GM23248 (cell line): ENCODE measurements around the gene FAM187B. TPM values are rescaled to one million over a fixed set of nuclear protein-coding genes. Genes with fewer than 3 reads are reported as not detected.

Experiments
- DNase-seq: peaks from one replicate; pipeline ENCODE4 v3.0.0-alpha.2; 2015
- H2AFZ ChIP-seq: fragments of 200-600 bp; sonication (generic); 2 replicates; pipeline ENCODE4 v1.6.1; 2016; ENCODE audit warnings: antibody characterized with exemption
- H3F3A ChIP-seq: fragments of 200-600 bp; sonication (generic); 2 replicates; pipeline ENCODE4 v1.6.1; 2016; ENCODE audit warnings: mild to moderate bottlenecking, antibody characterized with exemption, mixed run types; ENCODE audit not compliant: insufficient read depth
- H3K27ac ChIP-seq: fragments of 200-600 bp; sonication (generic); 2 replicates; pipeline ENCODE4 v1.5.1; 2016; ENCODE audit warnings: mild to moderate bottlenecking
- H3K27me3 ChIP-seq: fragments of 200-600 bp; sonication (generic); replicated peaks from 2 replicates; pipeline ENCODE4 v1.6.1; 2016; ENCODE audit warnings: mild to moderate bottlenecking; ENCODE audit not compliant: insufficient read depth
- H3K36me3 ChIP-seq: fragments of 200-600 bp; sonication (generic); 2 replicates; pipeline ENCODE4 v1.6.1; 2016; ENCODE audit warnings: low read depth, mild to moderate bottlenecking
- H3K4me1 ChIP-seq: fragments of 200-600 bp; sonication (generic); 2 replicates; pipeline ENCODE4 v1.6.1; 2016; ENCODE audit warnings: mild to moderate bottlenecking; ENCODE audit not compliant: insufficient read depth
- H3K4me2 ChIP-seq: fragments of 200-600 bp; sonication (generic); one replicate; pipeline ENCODE4 v1.6.1; 2016; ENCODE audit warnings: mild to moderate bottlenecking; ENCODE audit not compliant: unreplicated experiment
- H3K4me3 ChIP-seq: fragments of 200-600 bp; sonication (generic); 2 replicates; pipeline ENCODE4 v1.5.1; 2016; ENCODE audit warnings: mild to moderate bottlenecking
- H3K79me2 ChIP-seq: fragments of 200-600 bp; sonication (generic); 2 replicates; pipeline ENCODE4 v1.6.1; 2016; ENCODE audit warnings: mild to moderate bottlenecking; ENCODE audit not compliant: insufficient read depth
- H3K9ac ChIP-seq: fragments of 200-600 bp; sonication (generic); 2 replicates; pipeline ENCODE4 v1.6.1; 2016; ENCODE audit warnings: mild to moderate bottlenecking
- H3K9me2 ChIP-seq: fragments of 200-600 bp; sonication (generic); 2 replicates; pipeline ENCODE4 v1.6.1; 2016; ENCODE audit warnings: mixed run types, mild to moderate bottlenecking, moderate library complexity; ENCODE audit not compliant: insufficient read depth
- H3K9me3 ChIP-seq: fragments of 200-600 bp; sonication (generic); one replicate; pipeline ENCODE4 v1.6.1; 2017; ENCODE audit warnings: low read depth
- H4K20me1 ChIP-seq: fragments of 200-600 bp; sonication (generic); 2 replicates; pipeline ENCODE4 v1.6.0; 2016; ENCODE audit not compliant: insufficient read depth
- EZH2 ChIP-seq: fragments of 200-600 bp; sonication (generic); IDR thresholded peaks from 2 replicates; pipeline ENCODE4 v1.6.1; 2018; ENCODE audit warnings: antibody characterized with exemption, mild to moderate bottlenecking; ENCODE audit not compliant: insufficient read depth, poor library complexity, severe bottlenecking
- EZH2phosphoT487 ChIP-seq: fragments of 200-600 bp; sonication (generic); IDR thresholded peaks from 2 replicates; pipeline ENCODE4 v1.6.1; 2018; ENCODE audit warnings: antibody characterized with exemption, moderate library complexity, mild to moderate bottlenecking, low read depth; ENCODE audit not compliant: insufficient read depth
- WGBS, 2 experiments: methylation state at CpG; one replicate each; pipeline ENCODE4 v1.1.6; 2015 to 2017; ENCODE audit warnings: low lambda C conversion rate in 2 of 2, low coverage in 1 of 2; ENCODE audit errors: missing lambda C conversion rate in 2 of 2; 5-methylcytosine and 5-hydroxymethylcytosine counted together
- in situ Hi-C: fragments of 300-500 bp; cut with MboI; formaldehyde crosslinking; loops from 2 replicates; pipeline ENCODE4 v1.15.0; 2020
- polyA plus RNA-seq: library from polyadenylated mRNA; unstranded; fragments of >200 nt; fragmentation: Nextera tagmentation; extraction: Ambion mirVana; gene quantifications from 2 replicates; pipeline ENCODE4 v1.2.1, GENCODE V29; 2016
- total RNA-seq: library from RNA; depleted of rRNA; stranded (reverse); fragments of >200 nt; shearing (Covaris generic); gene quantifications from 2 replicates; pipeline ENCODE4 v1.2.3, GENCODE V29; 2014

FAM187B gene
- total and polyA plus RNA-seq, 2 experiments from 2014 or later, result not detected

DNA sequence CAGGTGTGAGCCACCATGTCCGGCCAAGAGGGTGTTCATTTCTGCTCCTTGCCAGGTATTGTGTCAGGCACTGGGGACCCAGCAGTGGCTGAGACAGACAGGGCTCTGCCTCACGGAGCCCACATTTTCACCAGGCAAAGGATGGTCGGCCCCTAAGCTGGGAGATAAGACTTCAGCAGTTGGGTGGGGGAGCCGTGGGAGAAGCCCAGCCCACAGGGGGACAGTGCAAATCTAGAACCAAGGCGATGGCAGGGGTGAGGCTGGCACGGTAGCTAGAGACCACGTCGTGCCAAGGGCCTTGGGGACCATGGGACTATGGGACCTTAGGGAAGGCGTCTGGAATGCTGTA is 28.5 kb upstream of the FAM187B start:
- Histone ChIP-seq H3K79me2 (no peaks in the 10 kb centered on the region), H3K9me2 (no peaks in the 10 kb centered on the region), H3K4me1 (no peaks in the 10 kb centered on the region), H3K36me3 (no peaks in the 10 kb centered on the region), H3K4me2 (no peak overlapping the region), H2AFZ (no peak overlapping the region), H3F3A (no peaks in the 10 kb centered on the region), H3K4me3 (no peak overlapping the region), H3K27me3 (0 out of 2 replicates have a peak, but pooled peaks cover 3% of the 10 kb centered on the region), H3K9ac (no peak overlapping the region), H3K9me3 (no peaks in the 10 kb centered on the region), H3K27ac (no peak overlapping the region), H4K20me1 (no peaks in the 10 kb centered on the region)
- TF ChIP-seq EZH2 (no peak), EZH2phosphoT487 (no peak)
- 48 to 51% methylated on average over 9 of the region's 9 CpGs for WGBS, 2 experiments
- no peak for DNase-seq
- in situ Hi-C loops, result no loop called here

DNA sequence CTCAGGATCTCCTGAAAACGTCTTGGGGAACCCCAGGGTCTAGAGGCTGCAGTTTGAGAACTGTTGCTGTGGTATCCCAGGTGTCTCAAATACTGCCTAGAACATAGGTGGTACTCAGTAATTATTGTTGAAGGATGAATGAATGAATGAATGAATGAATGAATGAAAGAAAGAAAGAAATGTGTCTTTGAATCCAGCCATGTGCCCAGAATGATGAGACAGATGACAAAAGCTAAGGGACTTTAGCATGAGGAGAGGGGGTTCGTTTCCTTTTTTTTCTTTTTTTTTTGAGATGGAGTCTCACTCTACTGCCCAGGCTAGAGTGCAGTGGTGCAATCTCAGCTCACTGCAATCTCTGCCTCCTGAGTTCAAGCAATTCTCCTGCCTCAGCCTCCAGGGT is 28.0 kb upstream of the FAM187B start:
- Histone ChIP-seq H3K4me1 (no peaks in the 10 kb centered on the region), H3K9me2 (no peaks in the 10 kb centered on the region), H4K20me1 (no peaks in the 10 kb centered on the region), H3K27me3 (0 out of 2 replicates have a peak, but pooled peaks cover 3% of the 10 kb centered on the region), H3K9me3 (no peaks in the 10 kb centered on the region), H3K9ac (no peak overlapping the region), H3K4me2 (no peak overlapping the region), H3K79me2 (no peaks in the 10 kb centered on the region), H2AFZ (no peak overlapping the region), H3K4me3 (no peak overlapping the region), H3K36me3 (no peaks in the 10 kb centered on the region), H3K27ac (no peak overlapping the region), H3F3A (no peaks in the 10 kb centered on the region)
- 10 to 12% methylated on average over 2 of the region's 2 CpGs for WGBS, 2 experiments
- no peak for DNase-seq
- TF ChIP-seq EZH2phosphoT487 (no peak), EZH2 (no peak)
- in situ Hi-C loops, result no loop called here

DNA sequence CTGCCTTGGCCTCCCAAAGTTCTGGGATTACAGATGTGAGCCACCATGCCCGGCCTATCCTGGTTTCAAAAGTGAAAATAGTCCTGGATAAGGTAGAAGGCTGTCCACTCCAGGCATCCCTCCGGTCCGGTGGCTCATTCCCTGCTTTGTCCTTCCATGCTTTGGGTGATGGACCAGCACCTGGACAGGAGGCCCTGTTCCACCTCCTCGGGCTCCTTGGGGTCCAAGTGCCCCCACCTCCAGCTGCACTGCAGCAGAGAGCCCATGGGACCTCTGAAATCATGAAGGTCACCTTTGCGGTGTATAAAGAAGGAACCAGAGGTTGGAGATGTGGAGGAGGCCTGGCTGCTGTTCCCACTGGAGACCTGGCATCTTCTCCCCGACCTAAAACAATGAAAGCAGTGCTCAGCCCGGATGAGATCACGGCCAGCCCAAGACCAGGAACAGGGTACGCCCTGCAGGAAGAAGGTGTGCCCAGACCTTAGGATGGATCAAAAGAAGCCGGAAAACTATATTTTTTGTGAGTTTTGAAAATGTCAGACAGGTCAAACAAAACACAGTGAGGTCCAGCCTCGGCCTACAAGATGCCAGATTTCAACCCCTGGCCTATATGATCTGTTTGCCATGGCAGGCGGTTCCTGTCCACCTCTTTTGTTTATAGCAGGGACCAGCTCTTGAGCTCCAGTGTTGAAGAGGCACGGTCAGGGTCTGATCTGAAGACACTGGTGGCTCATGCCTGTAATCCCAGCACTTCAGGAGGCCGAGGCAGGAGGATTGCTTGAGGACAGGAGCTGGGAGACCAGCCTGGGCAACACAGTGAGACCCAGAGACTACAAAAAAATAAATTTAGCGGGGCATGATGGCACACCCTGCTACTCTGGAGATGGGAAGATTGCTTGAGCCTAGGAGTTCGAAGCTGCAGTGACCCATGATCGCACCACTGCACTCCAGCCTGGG is 26.1 kb upstream of the FAM187B start:
- no peak for TF ChIP-seq EZH2
- TF ChIP-seq EZH2phosphoT487, result no peak
- Histone ChIP-seq H3K9me3 (no peaks in the 10 kb centered on the region), H3K4me1 (no peaks in the 10 kb centered on the region), H3K27ac (no peak overlapping the region), H3K4me3 (no peak overlapping the region), H3F3A (no peaks in the 10 kb centered on the region), H2AFZ (no peak overlapping the region), H3K9me2 (no peaks in the 10 kb centered on the region), H3K4me2 (no peak overlapping the region), H3K27me3 (peaks cover 5% of the 10 kb centered on the region; the same call in 1 of the 2 replicates), H3K79me2 (no peaks in the 10 kb centered on the region), H4K20me1 (no peaks in the 10 kb centered on the region), H3K36me3 (no peaks in the 10 kb centered on the region), H3K9ac (no peak overlapping the region)
- WGBS, 2 experiments, result 68 to 69% methylated on average over 17 of the region's 17 CpGs
- no peak for DNase-seq
- in situ Hi-C loops, result no loop called here

DNA sequence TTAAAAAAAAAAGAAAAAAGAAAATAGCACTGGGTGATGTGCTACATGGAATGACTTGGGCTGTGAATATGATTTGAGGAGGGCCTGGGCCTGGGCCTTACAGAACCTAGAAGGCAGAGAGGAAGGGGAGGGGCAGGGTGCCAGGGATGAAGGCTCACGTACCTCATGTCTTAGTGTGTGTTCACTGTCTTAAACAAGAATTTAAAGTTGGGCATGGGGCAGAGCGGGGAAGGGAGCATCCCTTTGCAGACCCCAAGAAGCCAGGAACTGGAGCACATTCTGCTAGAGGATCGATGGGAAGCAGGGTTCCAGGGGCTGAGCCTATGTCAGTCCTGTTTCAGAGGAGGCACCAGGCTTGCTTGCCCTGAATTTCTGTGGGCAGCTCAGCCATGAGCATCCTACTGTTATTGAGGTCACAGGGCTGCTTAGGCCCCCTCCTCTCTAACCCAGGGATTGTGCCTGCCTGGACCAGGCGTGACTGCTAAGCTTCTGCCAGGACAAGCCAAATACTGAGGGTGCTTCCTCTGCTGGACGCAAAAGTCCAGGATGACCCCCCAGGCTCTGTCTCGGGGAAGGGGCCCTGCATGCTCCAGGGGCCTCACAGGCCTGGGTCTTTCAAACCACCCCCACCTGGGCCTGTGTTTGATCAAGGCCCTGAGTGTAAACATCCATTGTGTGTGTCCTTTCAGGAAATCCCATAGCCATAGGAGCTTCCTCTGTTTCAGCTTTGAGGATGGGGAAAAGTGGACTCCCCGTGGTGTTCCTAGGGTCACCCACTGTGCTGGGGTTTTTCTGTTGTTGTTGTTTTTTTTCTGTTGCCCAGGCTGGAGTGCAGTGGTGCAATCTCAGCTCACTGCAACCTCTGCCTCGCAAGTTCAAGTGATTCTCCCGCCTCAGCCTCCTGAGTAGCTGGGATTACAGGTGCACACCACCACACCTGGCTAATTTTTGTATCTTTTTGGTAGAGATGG is 25.1 kb upstream of the FAM187B start:
- Histone ChIP-seq H4K20me1 (no peaks in the 10 kb centered on the region), H3K79me2 (no peaks in the 10 kb centered on the region), H3K27me3 (peaks cover 15% of the 10 kb centered on the region; the same call in 1 of the 2 replicates), H3K9me2 (no peaks in the 10 kb centered on the region), H3K9ac (no peak overlapping the region), H2AFZ (no peak overlapping the region), H3K4me3 (no peak overlapping the region), H3K4me2 (no peak overlapping the region), H3F3A (no peaks in the 10 kb centered on the region), H3K4me1 (no peaks in the 10 kb centered on the region), H3K27ac (no peak overlapping the region), H3K36me3 (no peaks in the 10 kb centered on the region), H3K9me3 (no peaks in the 10 kb centered on the region)
- in situ Hi-C loops, result no loop called here
- 67 to 81% methylated on average over 8 to 9 of the region's 9 CpGs for WGBS, 2 experiments
- no peak for DNase-seq
- TF ChIP-seq EZH2, result no peak
- no peak for TF ChIP-seq EZH2phosphoT487
